Measurements from ENCODE around the gene ZNF354B. TPM values are rescaled to one million over a fixed set of nuclear protein-coding genes. Genes with fewer than 3 reads are reported as not detected.
A peak's percentile ranks its signal among the peaks of the same experiment; 100 is the strongest.

The ZNF354B gene
- total and polyA plus RNA-seq, 2 of the 13 experiments (the other 11 are each of a cell fraction or from before 2014, with no cell fraction given) = 7.8 to 10.3 TPM

DNA sequence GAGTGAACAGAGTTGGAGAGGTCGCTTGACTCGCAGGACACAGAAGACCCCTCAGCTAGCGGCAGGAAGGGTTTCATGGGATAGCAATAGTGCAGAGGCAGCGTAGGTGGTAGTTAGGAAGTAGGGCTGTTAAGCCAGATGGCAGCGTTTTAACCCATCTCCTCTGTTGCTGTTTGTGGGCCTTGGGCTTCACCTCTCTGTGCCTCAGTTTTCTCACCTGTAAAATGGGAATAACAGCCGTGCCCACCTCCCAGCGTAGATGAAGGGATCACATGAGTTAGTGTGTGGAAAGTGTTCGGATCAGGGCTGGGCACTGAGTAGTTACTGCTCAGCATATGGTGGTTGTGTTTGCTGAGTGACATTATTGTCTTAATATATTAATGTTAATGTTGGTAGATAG lies 1.9 kb downstream of the ZNF354B start:
- Histone ChIP-seq H3K36me3 (replicated peaks in 1 of 2; ENCODE audit: control insufficient read depth in 1 of 2, insufficient read depth in 2 of 2, low read length in 2 of 2) (peaks cover 0 to 16% of the 10 kb centered on the region in 2 experiments; a peak in 2 of 5 replicates), H3K27ac (ENCODE audit: extremely low read length, insufficient read depth, low read length) (no peak overlapping the region), H3K9me3 (ENCODE audit: low read length) (no peaks in the 10 kb centered on the region), H3K4me3 (replicated peaks in 1 of 3; ENCODE audit: insufficient read depth in 1 of 3, low read depth in 2 of 3, low read length in 3 of 3) (peak overlapping the region in 2 of 3 experiments; percentile 23 to 24; a peak in 2 of 6 replicates), H3K4me1 (ENCODE audit: insufficient read depth, low read length) (peaks cover 28% of the 10 kb centered on the region), H3K4me2 (ENCODE audit: low read depth, low read length) (peak overlapping the region; percentile 49), H3K79me2 (ENCODE audit: insufficient read depth, low read length) (peaks cover 6% of the 10 kb centered on the region), H2AFZ (ENCODE audit: low read length) (no peak overlapping the region), H3K27me3 (ENCODE audit: control insufficient read depth in 1 of 2, insufficient read depth in 2 of 2, low read length in 2 of 2) (no peaks in the 10 kb centered on the region), H4K20me1 (ENCODE audit: insufficient read depth, low read length) (no peaks in the 10 kb centered on the region), H3K9ac (ENCODE audit: insufficient read depth, low read depth, low read length) (no peak overlapping the region)
- CTCF ChIA-PET (ENCODE audit: low intra/inter-chr PET ratio, low total read pairs) = no interaction called here
- BruUV-seq (replicated peaks) = no TSS peak
- no peak for FAIRE-seq
- WGBS (ENCODE audit: low lambda C conversion rate) = 96% methylated on average over 8 of the region's 8 CpGs
- no peak for ATAC-seq
- in situ Hi-C loops (cut with HindIII; ENCODE audit: extremely low pct_ligation_motif_present, low pct_unique_long_range_greater_than_20kb) = no loop called here
- DNase-seq (ENCODE audit: low spot score) = no peak
- POLR2A ChIA-PET = no interaction called here
- intact Hi-C loops (cut with micrococcal nuclease; ENCODE audit: unreplicated experiment) = no loop called here
- TF ChIP-seq SKI (IDR thresholded peaks at IDR 0.05; ENCODE audit: partially characterized antibody) (no peak), ADNP (CRISPR knock-in tag; IDR thresholded peaks at IDR 0.05) (0 out of 2 replicates have a peak, but pooled peaks have one; percentile 26), NCOA1 (CRISPR knock-in tag; IDR thresholded peaks at IDR 0.05) (no peak), YEATS2 (CRISPR knock-in tag; IDR thresholded peaks at IDR 0.05; ENCODE audit: borderline replicate concordance) (no peak), ZBTB40 (IDR thresholded peaks at IDR 0.05) (no peak), ZBTB40 (CRISPR knock-in tag; IDR thresholded peaks at IDR 0.05) (no peak), ZNF629 (CRISPR knock-in tag; conservative IDR thresholded peaks at IDR 0.05) (peak; percentile 89), MLX (CRISPR knock-in tag; IDR thresholded peaks at IDR 0.05) (no peak), ZNF281 (CRISPR knock-in tag; IDR thresholded peaks at IDR 0.05; ENCODE audit: borderline replicate concordance) (no peak), CREBL2 (CRISPR knock-in tag; IDR thresholded peaks at IDR 0.05; ENCODE audit: borderline replicate concordance) (no peak), BORCS8-MEF2B (CRISPR knock-in tag; IDR thresholded peaks at IDR 0.05) (no peak)

Data from HepG2 (cell line).